ENCODE data around the gene SGMS1. TPM values are rescaled to one million over a fixed set of nuclear protein-coding genes. Genes with fewer than 3 reads are reported as not detected.

The SGMS1 gene
- total and polyA plus RNA-seq, 2 donors (not counting 3 experiments of a cell fraction or from before 2014, with no cell fraction given), result 9.7 to 23.7 TPM

DNA sequence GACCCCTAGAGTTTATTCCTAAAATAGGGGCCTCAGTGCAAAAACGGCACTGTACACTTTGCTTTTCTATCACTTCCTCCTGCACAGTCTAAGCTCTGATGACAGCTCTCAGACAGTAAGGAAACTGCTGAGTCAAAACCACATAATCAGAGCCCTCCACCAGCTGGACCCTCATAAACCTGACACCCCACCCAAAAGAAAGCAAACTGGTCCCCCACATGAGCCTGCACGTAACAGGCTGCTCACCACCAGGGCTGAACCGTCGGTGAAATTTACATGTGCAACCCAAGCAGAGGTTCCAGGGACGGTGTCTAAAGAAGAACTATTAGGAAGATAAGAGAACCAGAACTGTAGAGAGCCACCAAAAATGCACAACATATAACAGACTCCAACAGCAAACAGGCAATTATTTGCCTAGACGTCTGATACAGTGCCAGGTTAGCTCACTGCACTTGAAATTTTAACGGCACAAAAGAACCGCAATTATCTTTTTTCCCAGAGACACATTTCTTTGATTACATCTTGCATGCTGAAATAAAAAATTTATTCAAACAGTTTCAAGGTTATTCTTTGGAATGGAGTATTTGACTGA, 19.6 kb downstream of the SGMS1 start:
- FAIRE-seq (no peak), DNase-seq (ENCODE audit: low read depth, low spot score) (no peak)
- TF ChIP-seq MYC (IDR thresholded peaks at IDR 0.05; ENCODE audit: low read depth, low read length), result no peak
- TF ChIP-seq POLR2AphosphoS5 (IDR thresholded peaks at IDR 0.05; ENCODE audit: insufficient read depth, low read depth, low read length), result no peak
- TF ChIP-seq GATA2 (IDR thresholded peaks at IDR 0.05; ENCODE audit: insufficient read depth, insufficient read length, low read depth, low read length), result no peak
- no peak for TF ChIP-seq JUN (IDR thresholded peaks at IDR 0.05; ENCODE audit: borderline replicate concordance, insufficient read depth, insufficient read length, low read depth)
- TF ChIP-seq FOS (IDR thresholded peaks at IDR 0.05; ENCODE audit: borderline replicate concordance, insufficient read depth, low read length), result no peak
- TF ChIP-seq, protein P1, sequence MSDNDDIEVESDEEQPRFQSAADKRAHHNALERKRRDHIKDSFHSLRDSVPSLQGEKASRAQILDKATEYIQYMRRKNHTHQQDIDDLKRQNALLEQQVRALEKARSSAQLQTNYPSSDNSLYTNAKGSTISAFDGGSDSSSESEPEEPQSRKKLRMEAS (IDR thresholded peaks at IDR 0.05; ENCODE audit: insufficient read depth, insufficient read length), result no peak
- TF ChIP-seq EZH2 (IDR thresholded peaks at IDR 0.05; ENCODE audit: borderline replicate concordance, low read depth, low read length, severe bottlenecking), result no peak
- TF ChIP-seq POLR2A (IDR thresholded peaks at IDR 0.05; ENCODE audit: low read depth, low read length), result no peak
- TF ChIP-seq, protein P2, sequence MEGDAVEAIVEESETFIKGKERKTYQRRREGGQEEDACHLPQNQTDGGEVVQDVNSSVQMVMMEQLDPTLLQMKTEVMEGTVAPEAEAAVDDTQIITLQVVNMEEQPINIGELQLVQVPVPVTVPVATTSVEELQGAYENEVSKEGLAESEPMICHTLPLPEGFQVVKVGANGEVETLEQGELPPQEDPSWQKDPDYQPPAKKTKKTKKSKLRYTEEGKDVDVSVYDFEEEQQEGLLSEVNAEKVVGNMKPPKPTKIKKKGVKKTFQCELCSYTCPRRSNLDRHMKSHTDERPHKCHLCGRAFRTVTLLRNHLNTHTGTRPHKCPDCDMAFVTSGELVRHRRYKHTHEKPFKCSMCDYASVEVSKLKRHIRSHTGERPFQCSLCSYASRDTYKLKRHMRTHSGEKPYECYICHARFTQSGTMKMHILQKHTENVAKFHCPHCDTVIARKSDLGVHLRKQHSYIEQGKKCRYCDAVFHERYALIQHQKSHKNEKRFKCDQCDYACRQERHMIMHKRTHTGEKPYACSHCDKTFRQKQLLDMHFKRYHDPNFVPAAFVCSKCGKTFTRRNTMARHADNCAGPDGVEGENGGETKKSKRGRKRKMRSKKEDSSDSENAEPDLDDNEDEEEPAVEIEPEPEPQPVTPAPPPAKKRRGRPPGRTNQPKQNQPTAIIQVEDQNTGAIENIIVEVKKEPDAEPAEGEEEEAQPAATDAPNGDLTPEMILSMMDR (IDR thresholded peaks at IDR 0.05; ENCODE audit: extremely low read depth in 1 of 2, insufficient read depth in 1 of 2, low read depth in 1 of 2, low read length in 2 of 2), result no peak
- Histone ChIP-seq H4K20me1 (replicated peaks; ENCODE audit: control insufficient read depth, extremely low read depth, insufficient read depth, low read length) (no peaks in the 10 kb centered on the region), H3K27ac (ENCODE audit: insufficient read depth, low read depth, low read length) (peak overlapping the region; percentile 35), H3K27me3 (ENCODE audit: control insufficient read depth in 2 of 2, insufficient read depth in 2 of 2, low read length in 2 of 2) (no peaks in the 10 kb centered on the region), H3K9me1 (replicated peaks; ENCODE audit: control insufficient read depth, extremely low read depth, insufficient read depth, low read length) (no peaks in the 10 kb centered on the region), H3K36me3 (ENCODE audit: control insufficient read depth in 2 of 2, extremely low read depth in 1 of 2, insufficient read depth in 2 of 2, low read length in 2 of 2) (no peaks in the 10 kb centered on the region), H3K4me3 (replicated peaks in 1 of 3; ENCODE audit: insufficient read depth in 1 of 3, low read depth in 1 of 3, low read length in 3 of 3) (peak overlapping the region in 1 of 3 experiments; percentile 15), H2AFZ (ENCODE audit: low read depth, low read length) (peak overlapping the region; percentile 75), H3K9ac (replicated peaks; ENCODE audit: extremely low read depth, insufficient read depth, low read length) (no peak overlapping the region), H3K79me2 (ENCODE audit: control insufficient read depth, insufficient read depth, low read length) (peaks cover 10% of the 10 kb centered on the region), H3K4me2 (ENCODE audit: insufficient read depth, low read length) (peak overlapping the region; percentile 64), H3K4me1 (ENCODE audit: control insufficient read depth, extremely low read depth, insufficient read depth, low read length) (peaks cover 33% of the 10 kb centered on the region), H3K9me3 (replicated peaks; ENCODE audit: control insufficient read depth, insufficient read depth, low read length) (no peaks in the 10 kb centered on the region)
- ChIA-PET CTCF (interaction anchor here (1.2 to 3.3 kb wide), 3 partner anchors 12 to 236 kb away, joined by 5 to 24 read pairs (median 7); partner anchors contain the start of gene SGMS1), POLR2A (no interaction called here)
- BruUV-seq (replicated peaks), result no TSS peak
- intact Hi-C loops (cut with micrococcal nuclease) (loop anchor here (1.0 kb wide), 1 partner anchor 18 kb away; no protein-coding TSS in a partner anchor), dilution Hi-C loops (cut with MboI; ENCODE audit: extremely low pct_ligation_motif_present, low sequenced_read_pairs) (no loop called here)

Data from endothelial cell of umbilical vein (primary cell).